Loucy (cell line): ENCODE data around the gene HPX.

Source experiments
- CTCF ChIP-seq: fragments of 200-600 bp; sonication (generic); conservative IDR thresholded peaks from 2 replicates; pipeline ENCODE4 v1.5.1; 2014; ENCODE audit warnings: mild to moderate bottlenecking, antibody characterized with exemption, low read length
- EZH2phosphoT487 ChIP-seq: fragments of 200-600 bp; IDR thresholded peaks from 2 replicates; pipeline ENCODE4 v1.6.1; 2018; ENCODE audit warnings: antibody characterized with exemption, mild to moderate bottlenecking, moderate library complexity, borderline replicate concordance

GRCh38 chr11:6488342-6488741 lies 47.6 kb upstream of the HPX start:
- TF ChIP-seq CTCF (no peak), EZH2phosphoT487 (no peak)
